ENCODE results near the gene MAP2.

MAP2 gene

DNA sequence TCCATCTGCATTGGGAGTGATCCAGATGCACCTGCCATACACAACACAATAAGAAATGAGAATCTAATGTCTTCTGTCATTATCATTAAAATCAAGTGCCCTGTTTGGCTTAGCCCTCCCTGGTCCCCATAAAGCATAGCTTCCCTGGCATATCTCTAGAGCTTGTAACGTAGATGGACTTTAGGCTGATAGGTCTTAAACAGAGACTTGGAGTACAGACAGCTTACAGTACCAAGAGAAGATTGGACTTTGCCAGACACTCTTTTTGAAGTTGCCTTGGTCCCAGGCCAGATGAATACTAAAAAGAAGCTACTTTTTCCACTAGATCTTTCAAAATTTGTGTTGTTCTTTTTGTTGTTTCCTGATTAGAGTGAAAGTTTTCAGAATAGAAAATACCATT lies 261.5 kb downstream of the MAP2 start:
- H3K4me2 ChIP-seq (ENCODE audit: insufficient read depth, low read length, poor library complexity, severe bottlenecking), result no peak overlapping the region
- H3K9ac ChIP-seq (ENCODE audit: low read depth, low read length, poor library complexity), result no peak overlapping the region
- no peak overlapping the region for H2BK5ac ChIP-seq (ENCODE audit: low read length)
- no peak overlapping the region for H4K8ac ChIP-seq (ENCODE audit: low read depth, low read length)
- no peak overlapping the region for H2BK120ac ChIP-seq (ENCODE audit: low read depth, low read length)
- no peak overlapping the region for H3K18ac ChIP-seq (ENCODE audit: low read length)
- no peak overlapping the region for H2AFZ ChIP-seq (ENCODE audit: low read length)
- DNase-seq (ENCODE audit: low spot score), result no peak
- H2BK12ac ChIP-seq (ENCODE audit: low read length), result no peak overlapping the region
- peaks cover 3% of the 10 kb centered on the region for H3K79me1 ChIP-seq (ENCODE audit: low read depth, low read length)
- no peak overlapping the region for H3K14ac ChIP-seq (ENCODE audit: low read length)
- WGBS, 2 donors (ENCODE audit: extremely low coverage in 2 of 2, insufficient read length in 2 of 2, insufficient replicate concordance in 1 of 2), result no CpG with 5 or more reads among the region's 1 CpG
- no peak overlapping the region for H3K4ac ChIP-seq (ENCODE audit: low read length)
- peaks cover 7 to 9% of the 10 kb centered on the region in 2 donors for H3K4me1 ChIP-seq (ENCODE audit: control insufficient read depth in 2 of 2, insufficient read depth in 1 of 2, low read depth in 1 of 2, low read length in 2 of 2)
- H3K27ac ChIP-seq (replicated peaks; ENCODE audit: low read length), result no peak overlapping the region
- no peaks in the 10 kb centered on the region for H3K27me3 ChIP-seq (ENCODE audit: control insufficient read depth in 3 of 3, insufficient read depth in 3 of 3, low read depth in 1 of 3, low read length in 3 of 3)
- no peak overlapping the region for H4K91ac ChIP-seq (ENCODE audit: low read depth, low read length, poor library complexity)
- no peak overlapping the region for H2AK5ac ChIP-seq (ENCODE audit: low read depth, low read length)
- no peak overlapping the region for H3K23ac ChIP-seq (ENCODE audit: low read depth, low read length, poor library complexity)
- H3K4me3 ChIP-seq (ENCODE audit: low read length in 2 of 2), result no peak overlapping the region
- H3K36me3 ChIP-seq (replicated peaks in 1 of 2; ENCODE audit: control insufficient read depth in 2 of 2, insufficient read depth in 2 of 2, low read length in 2 of 2), result peaks cover 13 to 99% of the 10 kb centered on the region in 2 donors
- H2BK15ac ChIP-seq (ENCODE audit: low read length), result no peak overlapping the region
- peaks cover 0 to 4% of the 10 kb centered on the region in 2 donors for H3K9me3 ChIP-seq (replicated peaks in 1 of 2; ENCODE audit: control insufficient read depth in 2 of 2, insufficient read depth in 1 of 2, low read depth in 1 of 2, low read length in 2 of 2)

DNA sequence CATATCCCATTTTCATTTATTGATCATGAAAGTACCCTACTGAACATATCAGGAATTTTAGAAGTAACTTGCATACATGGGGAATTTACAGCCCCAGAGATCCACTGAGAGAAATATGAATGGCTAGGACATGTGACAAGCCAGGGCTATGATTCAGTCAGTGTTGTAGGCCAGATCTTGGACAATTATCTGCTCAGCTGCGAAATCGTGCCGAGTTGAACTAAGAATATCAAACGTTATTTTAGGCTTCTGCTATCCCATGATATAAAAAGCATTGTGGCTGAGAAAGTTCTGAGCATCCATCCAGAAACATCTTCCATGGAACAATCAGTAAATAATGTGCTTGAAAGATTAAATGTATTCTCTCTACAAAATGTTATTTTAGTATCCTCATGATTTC lies 262.1 kb downstream of the MAP2 start:
- Histone ChIP-seq H3K4ac (ENCODE audit: low read length) (no peak overlapping the region), H2AK5ac (ENCODE audit: low read depth, low read length) (no peak overlapping the region), H3K4me1 (ENCODE audit: control insufficient read depth in 2 of 2, insufficient read depth in 1 of 2, low read depth in 1 of 2, low read length in 2 of 2) (peaks cover 7 to 9% of the 10 kb centered on the region in 2 donors), H3K14ac (ENCODE audit: low read length) (no peak overlapping the region), H3K4me3 (ENCODE audit: low read length in 2 of 2) (no peak overlapping the region), H3K27me3 (ENCODE audit: control insufficient read depth in 3 of 3, insufficient read depth in 3 of 3, low read depth in 1 of 3, low read length in 3 of 3) (no peaks in the 10 kb centered on the region), H3K79me1 (ENCODE audit: low read depth, low read length) (peaks cover 3% of the 10 kb centered on the region), H3K9me3 (replicated peaks in 1 of 2; ENCODE audit: control insufficient read depth in 2 of 2, insufficient read depth in 1 of 2, low read depth in 1 of 2, low read length in 2 of 2) (peaks cover 5 to 9% of the 10 kb centered on the region in 2 donors), H4K91ac (ENCODE audit: low read depth, low read length, poor library complexity) (no peak overlapping the region), H2AFZ (ENCODE audit: low read length) (no peak overlapping the region), H2BK12ac (ENCODE audit: low read length) (no peak overlapping the region), H3K18ac (ENCODE audit: low read length) (no peak overlapping the region), H2BK15ac (ENCODE audit: low read length) (no peak overlapping the region), H3K9ac (ENCODE audit: low read depth, low read length, poor library complexity) (no peak overlapping the region), H3K23ac (ENCODE audit: low read depth, low read length, poor library complexity) (no peak overlapping the region), H3K36me3 (replicated peaks in 1 of 2; ENCODE audit: control insufficient read depth in 2 of 2, insufficient read depth in 2 of 2, low read length in 2 of 2) (peaks cover 18 to 99% of the 10 kb centered on the region in 2 donors), H3K4me2 (ENCODE audit: insufficient read depth, low read length, poor library complexity, severe bottlenecking) (no peak overlapping the region), H4K8ac (ENCODE audit: low read depth, low read length) (no peak overlapping the region), H2BK120ac (ENCODE audit: low read depth, low read length) (no peak overlapping the region), H3K27ac (replicated peaks; ENCODE audit: low read length) (no peak overlapping the region), H2BK5ac (ENCODE audit: low read length) (no peak overlapping the region)
- no CpG with 5 or more reads among the region's 4 CpGs for WGBS, 2 donors (ENCODE audit: extremely low coverage in 2 of 2, insufficient read length in 2 of 2, insufficient replicate concordance in 1 of 2)
- no peak for DNase-seq (ENCODE audit: low spot score)

DNA sequence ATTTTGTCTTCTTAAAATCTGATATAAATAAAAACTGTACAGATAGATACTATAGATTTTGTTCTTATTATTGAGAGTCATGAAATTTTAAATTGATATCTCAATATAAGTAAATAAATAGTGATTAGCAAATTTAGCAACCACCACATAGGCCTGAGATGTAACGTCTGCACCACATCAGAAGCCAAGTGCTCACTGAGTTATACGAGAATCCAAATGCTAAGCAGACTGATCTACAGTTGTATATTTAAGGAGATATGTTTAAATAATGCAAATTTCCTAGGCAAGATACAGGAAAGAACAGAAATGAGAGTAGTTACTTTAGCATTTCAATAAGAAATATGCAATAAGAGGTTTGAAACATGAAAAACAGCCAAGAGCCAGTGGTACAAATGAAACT lies 262.6 kb downstream of the MAP2 start:
- Histone ChIP-seq H3K18ac (ENCODE audit: low read length) (no peak overlapping the region), H2AK5ac (ENCODE audit: low read depth, low read length) (no peak overlapping the region), H3K36me3 (replicated peaks in 1 of 2; ENCODE audit: control insufficient read depth in 2 of 2, insufficient read depth in 2 of 2, low read length in 2 of 2) (peaks cover 18 to 99% of the 10 kb centered on the region in 2 donors), H2BK15ac (ENCODE audit: low read length) (no peak overlapping the region), H3K27ac (replicated peaks; ENCODE audit: low read length) (no peak overlapping the region), H3K4me3 (ENCODE audit: low read length in 2 of 2) (no peak overlapping the region), H2BK12ac (ENCODE audit: low read length) (no peak overlapping the region), H3K14ac (ENCODE audit: low read length) (no peak overlapping the region), H3K23ac (ENCODE audit: low read depth, low read length, poor library complexity) (no peak overlapping the region), H4K8ac (ENCODE audit: low read depth, low read length) (no peak overlapping the region), H3K4me1 (ENCODE audit: control insufficient read depth in 2 of 2, insufficient read depth in 1 of 2, low read depth in 1 of 2, low read length in 2 of 2) (peaks cover 7% of the 10 kb centered on the region in 2 donors), H2AFZ (ENCODE audit: low read length) (no peak overlapping the region), H3K79me1 (ENCODE audit: low read depth, low read length) (peaks cover 3% of the 10 kb centered on the region), H3K27me3 (ENCODE audit: control insufficient read depth in 3 of 3, insufficient read depth in 3 of 3, low read depth in 1 of 3, low read length in 3 of 3) (no peaks in the 10 kb centered on the region), H3K4ac (ENCODE audit: low read length) (no peak overlapping the region), H2BK5ac (ENCODE audit: low read length) (no peak overlapping the region), H2BK120ac (ENCODE audit: low read depth, low read length) (no peak overlapping the region), H3K4me2 (ENCODE audit: insufficient read depth, low read length, poor library complexity, severe bottlenecking) (no peak overlapping the region), H3K9me3 (replicated peaks in 1 of 2; ENCODE audit: control insufficient read depth in 2 of 2, insufficient read depth in 1 of 2, low read depth in 1 of 2, low read length in 2 of 2) (peaks cover 5 to 14% of the 10 kb centered on the region in 2 donors), H4K91ac (ENCODE audit: low read depth, low read length, poor library complexity) (no peak overlapping the region), H3K9ac (ENCODE audit: low read depth, low read length, poor library complexity) (no peak overlapping the region)
- no CpG with 5 or more reads among the region's 2 CpGs for WGBS, 2 donors (ENCODE audit: extremely low coverage in 2 of 2, insufficient read length in 2 of 2, insufficient replicate concordance in 1 of 2)
- no peak for DNase-seq (ENCODE audit: low spot score)

DNA sequence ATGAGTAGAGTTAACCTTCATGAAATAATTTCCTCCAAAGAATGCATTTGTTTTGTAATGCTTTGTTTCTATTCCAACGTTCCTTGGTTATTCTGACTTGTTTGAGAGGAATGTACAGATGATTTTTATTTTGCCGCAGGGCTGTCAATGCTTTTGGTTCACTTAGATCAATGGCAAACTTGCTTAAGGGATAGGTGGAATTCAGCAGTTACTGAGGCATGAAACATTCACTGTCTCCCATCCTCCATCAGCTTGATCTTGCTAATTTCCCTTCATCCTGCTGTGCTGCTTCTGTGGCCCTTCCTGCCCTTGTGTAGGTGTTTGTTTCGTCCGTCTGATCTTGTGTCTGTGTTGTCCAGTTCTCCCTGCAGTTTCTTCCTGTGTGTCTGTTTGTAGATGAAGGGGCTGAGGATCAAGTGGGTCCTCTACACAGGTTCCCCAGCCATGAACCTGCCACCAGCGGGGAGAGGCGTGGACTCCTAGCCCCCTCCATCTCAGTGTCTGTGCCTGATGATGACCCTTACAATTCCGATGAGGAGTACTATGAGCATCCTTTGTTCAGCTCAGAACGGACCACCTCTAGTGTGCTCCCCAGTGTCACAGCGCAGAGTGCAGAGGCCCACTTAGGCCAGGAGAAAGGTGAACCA lies 263.6 kb downstream of the MAP2 start:
- Histone ChIP-seq H3K4me1 (ENCODE audit: control insufficient read depth in 2 of 2, insufficient read depth in 1 of 2, low read depth in 1 of 2, low read length in 2 of 2) (peaks cover 7% of the 10 kb centered on the region in 2 donors), H2BK5ac (ENCODE audit: low read length) (peak overlapping the region; percentile 90), H3K18ac (ENCODE audit: low read length) (peak overlapping the region; percentile 52), H4K8ac (ENCODE audit: low read depth, low read length) (no peak overlapping the region), H2AFZ (ENCODE audit: low read length) (no peak overlapping the region), H2BK120ac (ENCODE audit: low read depth, low read length) (no peak overlapping the region), H3K36me3 (replicated peaks in 1 of 2; ENCODE audit: control insufficient read depth in 2 of 2, insufficient read depth in 2 of 2, low read length in 2 of 2) (peaks cover 19 to 99% of the 10 kb centered on the region in 2 donors), H3K4me3 (ENCODE audit: low read length in 2 of 2) (no peak overlapping the region), H3K23ac (ENCODE audit: low read depth, low read length, poor library complexity) (peak overlapping the region; percentile 73), H3K27ac (replicated peaks; ENCODE audit: low read length) (peak overlapping the region; percentile 5), H3K4ac (ENCODE audit: low read length) (no peak overlapping the region), H3K9me3 (replicated peaks in 1 of 2; ENCODE audit: control insufficient read depth in 2 of 2, insufficient read depth in 1 of 2, low read depth in 1 of 2, low read length in 2 of 2) (peaks cover 5 to 22% of the 10 kb centered on the region in 2 donors), H3K27me3 (ENCODE audit: control insufficient read depth in 3 of 3, insufficient read depth in 3 of 3, low read depth in 1 of 3, low read length in 3 of 3) (no peaks in the 10 kb centered on the region), H2BK12ac (ENCODE audit: low read length) (peak overlapping the region; percentile 46), H3K4me2 (ENCODE audit: insufficient read depth, low read length, poor library complexity, severe bottlenecking) (no peak overlapping the region), H3K9ac (ENCODE audit: low read depth, low read length, poor library complexity) (no peak overlapping the region), H2AK5ac (ENCODE audit: low read depth, low read length) (no peak overlapping the region), H4K91ac (ENCODE audit: low read depth, low read length, poor library complexity) (no peak overlapping the region), H2BK15ac (ENCODE audit: low read length) (peak overlapping the region; percentile 49), H3K14ac (ENCODE audit: low read length) (peak overlapping the region; percentile 56), H3K79me1 (ENCODE audit: low read depth, low read length) (peaks cover 3% of the 10 kb centered on the region)
- no peak for DNase-seq (ENCODE audit: low spot score)
- WGBS, 2 donors (ENCODE audit: extremely low coverage in 2 of 2, insufficient read length in 2 of 2, insufficient replicate concordance in 1 of 2), result no CpG with 5 or more reads among the region's 9 CpGs
